Measurements from ENCODE around the gene COL4A6.

The COL4A6 gene

GRCh38 chrX:108359806-108360602 is 78.2 kb downstream of the COL4A6 start:
- no peak for TF ChIP-seq CTCF (IDR thresholded peaks at IDR 0.05)
- H3K79me2 ChIP-seq = no peaks in the 10 kb centered on the region
- no peak overlapping the region for H3K4me3 ChIP-seq (ENCODE audit: low read depth, low read length)
- no peaks in the 10 kb centered on the region for H3K9me3 ChIP-seq (ENCODE audit: control insufficient read depth, low read length)
- no peak overlapping the region for H3K4me2 ChIP-seq (ENCODE audit: low read length)
- H3K4me1 ChIP-seq = no peaks in the 10 kb centered on the region
- H3K36me3 ChIP-seq (ENCODE audit: control insufficient read depth, insufficient read depth, low read length) = no peaks in the 10 kb centered on the region
- H3K27ac ChIP-seq = no peak overlapping the region
- no peak overlapping the region for H3K9ac ChIP-seq
- H2AFZ ChIP-seq = no peak overlapping the region
- no peaks in the 10 kb centered on the region for H3K27me3 ChIP-seq (ENCODE audit: control insufficient read depth, insufficient read depth, low read length)

DNA sequence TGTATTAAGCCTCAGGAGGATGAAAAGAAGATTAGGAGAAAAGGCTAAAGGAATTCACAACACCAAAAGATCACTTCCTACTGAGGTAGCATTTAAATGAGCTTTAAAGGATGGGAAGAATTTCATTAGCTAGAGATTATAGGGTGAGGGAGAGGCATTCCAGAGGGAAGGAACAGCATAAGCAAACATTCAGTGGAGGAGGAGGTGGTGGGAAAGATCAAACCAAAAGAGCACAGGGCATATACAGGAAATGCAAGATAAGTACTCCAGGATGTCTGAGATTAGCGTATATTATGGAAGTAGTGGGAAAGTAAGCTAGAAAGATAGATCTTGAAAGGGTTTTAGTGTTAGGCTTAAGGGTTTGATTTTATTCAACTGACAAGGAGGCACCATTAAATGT is 84.8 kb downstream of the COL4A6 start:
- no peak overlapping the region for H3K9ac ChIP-seq
- H3K27me3 ChIP-seq (ENCODE audit: control insufficient read depth, insufficient read depth, low read length) = no peaks in the 10 kb centered on the region
- H3K27ac ChIP-seq = no peak overlapping the region
- H3K9me3 ChIP-seq (ENCODE audit: control insufficient read depth, low read length) = no peaks in the 10 kb centered on the region
- no peak overlapping the region for H3K4me2 ChIP-seq (ENCODE audit: low read length)
- H3K4me1 ChIP-seq = peaks cover 7% of the 10 kb centered on the region
- no peak overlapping the region for H2AFZ ChIP-seq
- no peaks in the 10 kb centered on the region for H3K79me2 ChIP-seq
- H3K36me3 ChIP-seq (ENCODE audit: control insufficient read depth, insufficient read depth, low read length) = no peaks in the 10 kb centered on the region
- no peak for TF ChIP-seq CTCF (IDR thresholded peaks at IDR 0.05)
- no peak overlapping the region for H3K4me3 ChIP-seq (ENCODE audit: low read depth, low read length)

GRCh38 chrX:108349210-108349609 is 89.0 kb downstream of the COL4A6 start:
- no peaks in the 10 kb centered on the region for H3K9me3 ChIP-seq (ENCODE audit: control insufficient read depth, low read length)
- H3K4me1 ChIP-seq = peaks cover 15% of the 10 kb centered on the region
- H3K36me3 ChIP-seq (ENCODE audit: control insufficient read depth, insufficient read depth, low read length) = no peaks in the 10 kb centered on the region
- H3K79me2 ChIP-seq = no peaks in the 10 kb centered on the region
- H3K27me3 ChIP-seq (ENCODE audit: control insufficient read depth, insufficient read depth, low read length) = no peaks in the 10 kb centered on the region
- H2AFZ ChIP-seq = no peak overlapping the region
- no peak overlapping the region for H3K9ac ChIP-seq
- H3K4me3 ChIP-seq (ENCODE audit: low read depth, low read length) = no peak overlapping the region
- H3K4me2 ChIP-seq (ENCODE audit: low read length) = no peak overlapping the region
- no peak for TF ChIP-seq CTCF (IDR thresholded peaks at IDR 0.05)
- no peak overlapping the region for H3K27ac ChIP-seq

- Histone ChIP-seq H3K36me3 (ENCODE audit: control insufficient read depth, insufficient read depth, low read length) (no peaks in the 10 kb centered on the region), H3K79me2 (no peaks in the 10 kb centered on the region), H3K27ac (no peak overlapping the region), H3K4me2 (ENCODE audit: low read length) (no peak overlapping the region), H3K4me1 (peaks cover 15% of the 10 kb centered on the region), H2AFZ (no peak overlapping the region), H3K4me3 (ENCODE audit: low read depth, low read length) (no peak overlapping the region), H3K27me3 (ENCODE audit: control insufficient read depth, insufficient read depth, low read length) (no peaks in the 10 kb centered on the region), H3K9me3 (ENCODE audit: control insufficient read depth, low read length) (no peaks in the 10 kb centered on the region), H3K9ac (no peak overlapping the region)
- no peak for TF ChIP-seq CTCF (IDR thresholded peaks at IDR 0.05)
Observed at GRCh38 chrX:108348525-108348924, 89.7 kb downstream of the COL4A6 start.

GRCh38 chrX:108347800-108348199 is 90.4 kb downstream of the COL4A6 start:
- no peak overlapping the region for H3K27ac ChIP-seq
- H3K9me3 ChIP-seq (ENCODE audit: control insufficient read depth, low read length) = no peaks in the 10 kb centered on the region
- H3K79me2 ChIP-seq = no peaks in the 10 kb centered on the region
- H3K36me3 ChIP-seq (ENCODE audit: control insufficient read depth, insufficient read depth, low read length) = no peaks in the 10 kb centered on the region
- peaks cover 15% of the 10 kb centered on the region for H3K4me1 ChIP-seq
- H3K27me3 ChIP-seq (ENCODE audit: control insufficient read depth, insufficient read depth, low read length) = no peaks in the 10 kb centered on the region
- no peak overlapping the region for H3K4me2 ChIP-seq (ENCODE audit: low read length)
- H3K4me3 ChIP-seq (ENCODE audit: low read depth, low read length) = no peak overlapping the region
- no peak for TF ChIP-seq CTCF (IDR thresholded peaks at IDR 0.05)
- H3K9ac ChIP-seq = no peak overlapping the region
- H2AFZ ChIP-seq = no peak overlapping the region
